ENCODE measurements around the gene SH3GL1. TPM values are rescaled to one million over a fixed set of nuclear protein-coding genes. Genes with fewer than 3 reads are reported as not detected.

Gene SH3GL1
- total RNA-seq, 1 donor from 2014 or later: 115 TPM

DNA sequence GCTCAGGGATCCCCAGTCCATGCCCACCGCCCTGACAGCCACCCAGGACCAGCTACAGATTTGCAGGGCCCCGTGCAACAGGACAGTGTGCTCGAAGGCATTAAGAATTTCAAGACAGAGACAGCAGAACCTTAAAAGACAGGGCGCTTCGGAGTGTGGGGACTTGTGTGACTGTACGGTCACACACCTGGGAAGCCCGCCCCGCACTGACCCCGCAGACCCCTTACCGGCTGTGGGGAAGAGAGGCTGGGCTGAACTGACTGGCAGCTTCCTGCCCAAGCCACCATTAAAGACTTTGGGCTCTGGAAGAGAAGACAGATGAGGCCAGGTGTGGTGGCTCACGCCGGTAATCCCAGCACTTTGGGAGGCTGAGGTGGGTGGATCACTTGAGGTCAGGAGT, 76.1 kb downstream of the SH3GL1 start:
- H3K9me3 Mint-ChIP-seq (ENCODE audit: unreplicated experiment): peaks cover 10% of the 10 kb centered on the region
- H3K27me3 Mint-ChIP-seq (ENCODE audit: unreplicated experiment): peaks cover 8% of the 10 kb centered on the region
- H3K4me1 Mint-ChIP-seq (ENCODE audit: unreplicated experiment): peaks cover 20% of the 10 kb centered on the region
- no peak for DNase-seq (ENCODE audit: extremely low spot score, unreplicated experiment)
- H3K4me3 Mint-ChIP-seq (ENCODE audit: unreplicated experiment): no peak overlapping the region
- TF ChIP-seq, protein P1, sequence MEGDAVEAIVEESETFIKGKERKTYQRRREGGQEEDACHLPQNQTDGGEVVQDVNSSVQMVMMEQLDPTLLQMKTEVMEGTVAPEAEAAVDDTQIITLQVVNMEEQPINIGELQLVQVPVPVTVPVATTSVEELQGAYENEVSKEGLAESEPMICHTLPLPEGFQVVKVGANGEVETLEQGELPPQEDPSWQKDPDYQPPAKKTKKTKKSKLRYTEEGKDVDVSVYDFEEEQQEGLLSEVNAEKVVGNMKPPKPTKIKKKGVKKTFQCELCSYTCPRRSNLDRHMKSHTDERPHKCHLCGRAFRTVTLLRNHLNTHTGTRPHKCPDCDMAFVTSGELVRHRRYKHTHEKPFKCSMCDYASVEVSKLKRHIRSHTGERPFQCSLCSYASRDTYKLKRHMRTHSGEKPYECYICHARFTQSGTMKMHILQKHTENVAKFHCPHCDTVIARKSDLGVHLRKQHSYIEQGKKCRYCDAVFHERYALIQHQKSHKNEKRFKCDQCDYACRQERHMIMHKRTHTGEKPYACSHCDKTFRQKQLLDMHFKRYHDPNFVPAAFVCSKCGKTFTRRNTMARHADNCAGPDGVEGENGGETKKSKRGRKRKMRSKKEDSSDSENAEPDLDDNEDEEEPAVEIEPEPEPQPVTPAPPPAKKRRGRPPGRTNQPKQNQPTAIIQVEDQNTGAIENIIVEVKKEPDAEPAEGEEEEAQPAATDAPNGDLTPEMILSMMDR (IDR thresholded peaks at IDR 0.05): no peak
- no peak overlapping the region for H3K27ac Mint-ChIP-seq (ENCODE audit: unreplicated experiment)
- H3K36me3 Mint-ChIP-seq (ENCODE audit: unreplicated experiment): no peaks in the 10 kb centered on the region

DNA sequence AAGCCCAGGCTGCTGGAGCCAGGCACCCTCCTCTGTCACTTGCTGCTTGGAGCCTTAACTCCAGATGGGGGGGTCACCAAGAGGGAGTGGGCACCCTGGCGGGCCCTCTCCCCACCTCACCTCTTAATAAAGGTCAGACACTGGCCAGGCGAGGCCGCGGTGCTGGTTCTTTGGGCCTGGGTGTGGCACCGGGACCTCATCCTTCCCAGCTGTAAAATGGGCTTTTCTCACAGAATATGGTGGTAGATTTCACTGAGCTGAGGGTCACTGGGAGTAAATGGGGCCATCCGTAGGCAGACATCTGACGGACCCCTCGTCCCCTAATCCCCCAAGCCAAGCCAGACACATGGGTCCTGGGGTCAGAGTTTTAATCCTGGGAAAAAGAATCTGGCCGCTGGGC, 76.7 kb downstream of the SH3GL1 start:
- no peak overlapping the region for H3K4me3 Mint-ChIP-seq (ENCODE audit: unreplicated experiment)
- H3K4me1 Mint-ChIP-seq (ENCODE audit: unreplicated experiment): peaks cover 18% of the 10 kb centered on the region
- DNase-seq (ENCODE audit: extremely low spot score, unreplicated experiment): no peak
- H3K36me3 Mint-ChIP-seq (ENCODE audit: unreplicated experiment): no peaks in the 10 kb centered on the region
- TF ChIP-seq, protein P1 (IDR thresholded peaks at IDR 0.05): no peak
- H3K9me3 Mint-ChIP-seq (ENCODE audit: unreplicated experiment): peaks cover 10% of the 10 kb centered on the region
- H3K27me3 Mint-ChIP-seq (ENCODE audit: unreplicated experiment): peaks cover 8% of the 10 kb centered on the region
- H3K27ac Mint-ChIP-seq (ENCODE audit: unreplicated experiment): no peak overlapping the region

DNA sequence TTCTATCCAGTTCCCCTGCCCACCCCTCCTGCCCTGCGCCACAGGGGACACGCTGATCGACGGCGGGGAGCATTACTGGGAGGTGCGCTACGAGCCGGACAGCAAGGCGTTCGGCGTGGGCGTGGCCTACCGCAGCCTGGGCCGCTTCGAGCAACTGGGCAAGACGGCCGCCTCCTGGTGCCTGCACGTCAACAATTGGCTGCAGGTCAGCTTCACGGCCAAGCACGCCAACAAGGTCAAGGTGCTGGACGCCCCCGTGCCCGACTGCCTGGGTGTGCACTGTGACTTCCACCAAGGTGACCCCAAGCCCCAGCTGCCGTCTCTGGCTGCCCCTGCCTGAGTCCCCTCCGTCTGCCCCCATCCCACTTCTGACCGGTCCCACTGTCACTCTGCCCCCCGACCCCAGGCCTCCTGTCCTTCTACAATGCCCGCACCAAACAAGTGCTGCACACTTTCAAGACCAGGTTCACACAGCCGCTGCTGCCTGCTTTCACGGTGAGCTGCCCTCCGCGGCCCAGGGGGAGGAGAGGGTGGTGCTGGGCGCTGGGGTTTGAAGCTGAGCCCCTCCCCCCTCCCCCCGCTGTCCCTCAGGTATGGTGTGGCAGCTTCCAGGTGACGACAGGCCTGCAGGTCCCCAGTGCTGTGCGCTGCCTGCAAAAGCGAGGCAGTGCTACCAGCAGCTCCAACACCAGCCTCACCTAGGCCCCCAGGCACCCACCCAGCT, 77.2 kb downstream of the SH3GL1 start:
- TF ChIP-seq, protein P1 (IDR thresholded peaks at IDR 0.05): no peak
- peaks cover 15% of the 10 kb centered on the region for H3K4me1 Mint-ChIP-seq (ENCODE audit: unreplicated experiment)
- DNase-seq (ENCODE audit: extremely low spot score, unreplicated experiment): no peak
- peaks cover 3% of the 10 kb centered on the region for H3K36me3 Mint-ChIP-seq (ENCODE audit: unreplicated experiment)
- no peak overlapping the region for H3K27ac Mint-ChIP-seq (ENCODE audit: unreplicated experiment)
- no peak overlapping the region for H3K4me3 Mint-ChIP-seq (ENCODE audit: unreplicated experiment)
- H3K27me3 Mint-ChIP-seq (ENCODE audit: unreplicated experiment): peaks cover 8% of the 10 kb centered on the region
- peaks cover 10% of the 10 kb centered on the region for H3K9me3 Mint-ChIP-seq (ENCODE audit: unreplicated experiment)

DNA sequence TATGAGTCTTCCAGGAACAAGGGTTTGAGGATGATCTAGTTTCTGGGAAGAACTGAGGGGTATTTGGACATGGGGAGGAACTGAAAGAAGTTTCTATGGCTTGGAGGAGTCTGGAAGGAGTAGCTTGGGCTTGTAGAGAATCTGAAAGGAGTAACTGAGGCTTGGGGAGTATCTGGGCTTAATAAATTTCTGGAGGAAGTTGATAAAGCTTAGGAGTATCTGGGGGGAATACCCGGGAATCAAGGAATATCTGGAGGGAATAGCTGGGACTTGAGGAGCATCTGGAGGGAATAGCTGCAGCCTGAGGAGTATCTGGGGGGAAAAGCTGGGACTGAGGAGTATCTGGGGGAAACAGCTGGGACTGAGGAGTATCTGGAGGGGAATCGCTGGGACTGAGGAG, 79.9 kb downstream of the SH3GL1 start:
- Mint-ChIP-seq H3K27me3 (ENCODE audit: unreplicated experiment) (no peaks in the 10 kb centered on the region), H3K36me3 (ENCODE audit: unreplicated experiment) (peaks cover 5% of the 10 kb centered on the region), H3K4me3 (ENCODE audit: unreplicated experiment) (no peak overlapping the region), H3K4me1 (ENCODE audit: unreplicated experiment) (no peaks in the 10 kb centered on the region), H3K27ac (ENCODE audit: unreplicated experiment) (no peak overlapping the region), H3K9me3 (ENCODE audit: unreplicated experiment) (peaks cover 10% of the 10 kb centered on the region)
- DNase-seq (ENCODE audit: extremely low spot score, unreplicated experiment): no peak
- TF ChIP-seq, protein P1 (IDR thresholded peaks at IDR 0.05): no peak

DNA sequence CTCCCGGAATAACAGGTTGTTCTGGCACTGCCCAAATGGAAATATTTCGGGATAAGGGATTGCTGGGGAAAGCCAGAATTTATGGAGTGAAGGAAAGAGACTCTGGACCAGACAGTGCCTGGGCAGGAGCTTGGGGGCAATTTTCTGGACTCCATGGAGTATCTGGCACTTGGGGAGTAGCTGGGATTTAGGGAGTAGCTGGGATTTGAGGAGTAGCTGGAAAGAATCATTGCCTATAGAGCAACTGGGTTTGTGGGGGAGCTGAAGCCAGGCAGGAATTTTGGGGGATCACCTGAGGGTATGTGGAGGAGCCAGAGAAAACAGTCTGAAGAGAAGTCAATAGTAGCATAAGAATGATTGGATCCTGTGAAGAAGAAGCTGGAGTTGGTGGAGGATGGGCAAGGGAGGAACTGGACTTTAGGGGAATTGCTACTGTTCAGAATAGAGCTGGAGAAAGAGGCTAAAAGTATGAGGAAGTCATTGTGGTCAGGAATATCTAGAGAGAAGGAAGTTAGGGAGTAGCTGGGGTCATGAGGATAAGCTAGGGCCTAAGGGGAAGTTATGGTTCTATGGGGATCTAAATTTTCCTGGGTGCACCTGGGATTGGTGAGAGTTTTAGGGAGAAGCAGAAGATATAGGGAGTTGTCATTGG, 81.2 kb downstream of the SH3GL1 start:
- no peaks in the 10 kb centered on the region for H3K27me3 Mint-ChIP-seq (ENCODE audit: unreplicated experiment)
- H3K9me3 Mint-ChIP-seq (ENCODE audit: unreplicated experiment): peaks cover 10% of the 10 kb centered on the region
- H3K4me1 Mint-ChIP-seq (ENCODE audit: unreplicated experiment): no peaks in the 10 kb centered on the region
- H3K36me3 Mint-ChIP-seq (ENCODE audit: unreplicated experiment): peaks cover 5% of the 10 kb centered on the region
- H3K27ac Mint-ChIP-seq (ENCODE audit: unreplicated experiment): no peak overlapping the region
- TF ChIP-seq, protein P1 (IDR thresholded peaks at IDR 0.05): no peak
- no peak overlapping the region for H3K4me3 Mint-ChIP-seq (ENCODE audit: unreplicated experiment)
- no peak for DNase-seq (ENCODE audit: extremely low spot score, unreplicated experiment)
